IPS-18a (cell line): ENCODE data around the gene NPB.
A peak's percentile ranks its signal among the peaks of the same experiment; 100 is the strongest.

ENCODE experiments used
- H3K27ac ChIP-seq: one replicate; pipeline ENCODE4 v1.5.1; 2013; ENCODE audit warnings: low read length
- H3K27me3 ChIP-seq: one replicate; pipeline ENCODE4 v1.6.1; 2013; ENCODE audit warnings: mild to moderate bottlenecking, low read length; ENCODE audit not compliant: control insufficient read depth, insufficient read depth
- H3K36me3 ChIP-seq: one replicate; pipeline ENCODE4 v1.6.1; 2013; ENCODE audit warnings: low read depth, low read length; ENCODE audit not compliant: control insufficient read depth
- H3K4me1 ChIP-seq: one replicate; pipeline ENCODE4 v1.6.1; 2013; ENCODE audit warnings: low read depth, low read length; ENCODE audit not compliant: control insufficient read depth
- H3K4me3 ChIP-seq: one replicate; pipeline ENCODE4 v1.5.1; 2013; ENCODE audit warnings: low read length
- H3K9ac ChIP-seq: one replicate; pipeline ENCODE4 v1.6.1; 2013; ENCODE audit warnings: mild to moderate bottlenecking, low read length, moderate library complexity
- H3K9me3 ChIP-seq: one replicate; pipeline ENCODE4 v1.6.1; 2013; ENCODE audit warnings: low read depth, low read length; ENCODE audit not compliant: control insufficient read depth

The NPB gene

DNA sequence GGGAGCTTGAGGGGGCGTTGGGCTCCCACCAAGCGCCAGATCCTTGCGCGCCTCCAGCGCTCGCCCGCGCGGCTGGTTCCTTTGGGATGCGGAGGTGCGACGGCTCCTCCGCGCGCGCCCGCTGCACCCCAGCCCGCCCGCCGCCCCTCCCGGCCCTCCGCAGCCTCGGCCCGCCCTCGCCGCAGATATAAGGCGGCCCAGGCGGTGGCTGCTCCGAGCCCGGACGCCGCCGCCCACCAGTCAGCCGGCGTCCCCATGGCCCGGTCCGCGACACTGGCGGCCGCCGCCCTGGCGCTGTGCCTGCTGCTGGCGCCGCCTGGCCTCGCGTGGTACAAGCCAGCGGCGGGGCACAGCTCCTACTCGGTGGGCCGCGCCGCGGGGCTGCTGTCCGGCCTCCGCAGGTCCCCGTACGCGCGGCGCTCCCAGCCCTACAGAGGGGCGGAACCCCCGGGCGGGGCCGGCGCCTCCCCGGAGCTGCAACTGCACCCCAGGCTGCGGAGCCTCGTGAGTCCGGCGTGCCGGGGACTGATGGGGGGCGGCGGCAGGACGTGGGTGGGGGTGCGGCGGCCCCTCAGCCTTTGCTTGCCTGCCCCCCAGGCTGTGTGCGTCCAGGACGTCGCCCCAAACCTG, at the start of gene NPB:
Gene NPB, plus strand, starts transcription at position 216 of the 630 bp plus-strand sequence. Its CDS starts 40 bp downstream, at position 256.
- Histone ChIP-seq H3K27me3 (peaks cover 25% of the 10 kb centered on the region), H3K4me3 (peak within 1 kb of the TSS; percentile 30), H3K9ac (no peak within 1 kb of the TSS), H3K4me1 (no peaks in the 10 kb centered on the region), H3K36me3 (peaks cover 20% of the 10 kb centered on the region), H3K27ac (no peak within 1 kb of the TSS), H3K9me3 (no peaks in the 10 kb centered on the region)

DNA sequence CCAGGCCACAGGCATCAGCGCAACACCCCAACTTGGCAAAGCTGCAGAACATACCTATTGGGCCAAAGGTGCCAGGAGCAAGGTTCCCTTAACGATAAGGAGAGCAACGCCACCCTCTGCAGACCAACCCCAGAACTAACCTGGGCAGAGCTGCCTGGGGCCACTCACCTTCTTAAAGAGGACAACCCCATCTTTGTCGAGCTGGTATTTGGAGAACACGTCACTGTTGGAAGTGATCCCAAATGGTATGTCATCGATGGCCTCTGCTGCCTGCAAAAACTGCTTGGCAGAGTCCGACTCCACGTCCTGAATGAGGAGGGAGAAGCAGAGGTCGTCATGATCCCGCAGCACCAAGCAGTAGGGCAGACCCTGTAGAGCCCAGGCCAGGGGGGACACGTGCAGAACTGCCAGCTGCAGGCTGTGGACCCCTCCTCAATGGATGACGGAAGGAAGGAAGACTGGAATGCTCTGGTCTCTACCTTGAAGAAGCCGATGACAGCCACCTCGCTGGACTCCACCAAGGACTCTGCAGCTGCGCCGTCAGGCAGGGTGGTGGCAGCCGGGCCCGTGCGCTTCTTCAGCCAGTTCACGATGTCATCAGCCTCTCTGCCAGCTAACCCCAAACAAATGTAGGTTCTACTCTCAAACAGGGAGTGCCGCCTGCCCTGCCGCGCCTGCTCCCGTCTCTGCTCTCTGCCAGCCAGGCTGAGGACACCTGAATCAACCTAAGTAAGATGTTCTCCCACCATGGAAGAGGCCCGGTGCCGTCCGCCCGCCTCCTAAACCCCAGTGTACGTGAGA, 46.9 kb upstream of the NPB start:
- no peak overlapping the region for H3K27ac ChIP-seq
- H3K9me3 ChIP-seq: no peaks in the 10 kb centered on the region
- peaks cover 47% of the 10 kb centered on the region for H3K36me3 ChIP-seq
- H3K9ac ChIP-seq: no peak overlapping the region
- H3K4me3 ChIP-seq: no peak overlapping the region
- peaks cover 5% of the 10 kb centered on the region for H3K4me1 ChIP-seq
- H3K27me3 ChIP-seq: no peaks in the 10 kb centered on the region

DNA sequence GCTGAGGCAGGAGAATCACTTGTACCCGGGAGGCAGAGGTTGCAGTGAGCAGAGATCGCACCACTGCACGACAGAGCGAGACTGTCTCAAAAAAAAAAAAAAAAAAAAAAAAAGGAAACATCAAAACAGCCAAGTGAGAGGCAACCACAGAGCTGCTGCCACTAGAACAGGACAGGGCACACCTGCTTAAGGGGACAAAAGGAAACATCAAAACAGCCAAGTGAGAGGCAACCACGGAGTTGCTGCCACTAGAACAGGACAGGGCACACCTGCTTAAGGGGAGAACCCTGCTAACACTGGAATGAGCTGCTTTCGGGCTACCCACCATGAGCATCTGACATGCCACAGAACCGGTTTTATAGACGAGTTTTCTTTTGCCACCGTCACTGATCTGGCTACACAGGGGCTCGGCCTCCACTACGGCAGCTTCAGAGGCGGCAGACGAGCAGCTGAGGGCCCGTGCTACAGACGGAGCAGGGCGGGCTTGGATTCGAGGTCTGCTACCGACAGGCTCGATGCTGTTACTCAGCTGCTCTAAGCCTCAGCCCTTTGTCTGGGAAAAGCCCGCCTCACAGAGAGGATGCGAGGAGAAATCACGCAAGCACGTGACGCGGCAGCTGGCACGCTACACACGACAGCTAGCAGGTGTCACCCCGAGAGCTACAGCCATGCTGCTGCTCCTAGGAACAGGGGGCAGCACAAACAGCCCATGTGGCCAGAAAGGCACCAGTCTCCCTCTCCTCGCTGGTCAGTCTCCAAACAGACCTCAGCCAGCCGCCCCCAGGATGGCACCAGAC, 43.7 kb upstream of the NPB start:
- Histone ChIP-seq H3K36me3 (peaks cover 30% of the 10 kb centered on the region), H3K4me1 (peaks cover 5% of the 10 kb centered on the region), H3K9ac (no peak overlapping the region), H3K27me3 (no peaks in the 10 kb centered on the region), H3K4me3 (no peak overlapping the region), H3K27ac (no peak overlapping the region), H3K9me3 (no peaks in the 10 kb centered on the region)

DNA sequence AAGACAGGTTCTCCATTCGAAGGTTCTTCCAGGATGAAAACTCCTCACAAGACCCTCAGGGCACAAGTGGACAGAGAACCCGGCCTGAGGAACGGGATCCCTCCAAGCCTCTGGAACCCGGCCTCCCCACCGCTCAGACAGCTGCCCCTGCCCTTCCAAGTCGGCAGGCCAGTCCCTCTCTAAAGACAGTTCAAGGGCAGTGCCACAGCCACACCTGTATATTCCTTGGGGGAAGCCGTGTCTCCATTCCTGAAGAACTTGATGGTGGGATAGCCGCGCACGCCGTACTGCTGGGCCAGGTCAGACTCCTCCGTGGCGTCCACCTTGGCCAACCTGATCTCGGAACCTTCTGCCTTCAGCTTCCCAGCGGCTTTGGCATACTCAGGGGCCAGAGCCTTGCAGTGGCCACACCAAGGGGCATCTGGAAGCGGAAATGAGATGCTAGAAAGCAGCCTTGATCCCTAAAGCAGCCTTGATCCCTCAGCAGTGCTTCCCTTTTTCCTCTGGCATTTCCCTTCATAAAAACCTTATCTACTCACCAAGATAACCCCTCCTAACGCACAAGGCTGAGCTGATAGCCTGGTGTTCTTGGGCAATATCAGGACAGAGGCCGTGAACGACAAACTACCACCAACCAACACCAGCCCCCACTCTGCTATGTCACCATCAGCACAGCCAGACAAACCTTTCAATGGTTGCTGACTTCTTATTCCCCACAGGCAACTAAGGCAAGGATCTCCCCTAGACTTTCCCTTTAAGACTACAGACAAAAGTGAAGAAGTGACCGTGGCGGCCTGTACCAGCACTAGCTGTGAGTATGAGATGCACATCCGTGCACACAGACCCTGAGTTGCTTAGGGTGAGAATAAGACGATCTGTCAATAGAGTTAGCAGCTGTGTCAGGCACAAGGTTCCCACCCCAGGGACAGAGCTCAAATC, 42.8 kb upstream of the NPB start:
- H3K27ac ChIP-seq: no peak overlapping the region
- no peaks in the 10 kb centered on the region for H3K27me3 ChIP-seq
- peaks cover 26% of the 10 kb centered on the region for H3K36me3 ChIP-seq
- no peaks in the 10 kb centered on the region for H3K9me3 ChIP-seq
- peak overlapping the region; percentile 63 for H3K9ac ChIP-seq
- H3K4me1 ChIP-seq: peaks cover 5% of the 10 kb centered on the region
- peak overlapping the region; percentile 86 for H3K4me3 ChIP-seq

DNA sequence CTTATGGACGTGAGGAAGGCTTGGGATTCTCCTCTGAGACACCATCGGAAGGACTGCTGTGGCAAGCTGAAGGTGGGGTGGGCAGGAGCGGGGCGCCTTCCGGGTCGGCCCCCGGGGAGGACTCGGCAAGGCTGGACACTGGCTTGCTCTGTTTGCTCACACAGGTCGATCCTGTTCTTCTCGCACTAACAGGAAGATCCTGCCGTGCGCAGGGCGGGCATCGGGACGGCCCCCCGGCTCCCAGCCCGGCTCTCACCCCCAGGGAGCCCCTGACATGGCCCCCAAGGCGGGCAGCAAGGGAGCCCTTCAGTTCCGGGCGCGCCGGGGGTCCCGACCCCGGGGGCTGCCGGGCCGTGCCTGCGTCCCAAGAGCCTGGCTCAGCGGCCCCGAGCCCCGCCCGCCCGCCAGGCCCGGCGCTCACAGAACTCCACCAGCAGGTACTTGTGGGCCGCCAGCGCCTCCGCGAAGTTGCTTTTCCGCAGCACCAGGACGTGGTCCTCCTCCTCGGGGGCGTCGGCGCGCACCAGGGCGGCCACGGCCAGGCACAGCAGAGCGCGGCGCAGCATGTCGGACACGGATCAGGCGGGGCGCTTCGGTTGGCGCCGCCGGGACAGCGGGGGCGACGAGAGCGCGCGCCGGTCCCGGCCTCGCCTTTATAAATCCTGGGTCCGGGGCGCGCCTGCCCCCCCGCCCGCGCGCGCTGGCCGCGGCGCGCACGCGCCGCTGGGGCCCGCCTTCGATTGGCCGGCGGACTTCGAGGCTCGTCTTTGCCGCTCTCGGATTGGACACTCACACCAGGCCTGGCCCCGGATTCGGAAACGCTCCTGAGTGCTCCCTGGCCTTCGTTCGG, 41.9 kb upstream of the NPB start, which contains the start of gene P4HB:
Gene P4HB, minus strand, starts transcription at position 630 of the 850 bp plus-strand sequence. Its CDS starts 64 bp downstream, at position 566.
- Histone ChIP-seq H3K27me3 (no peaks in the 10 kb centered on the region), H3K4me3 (peak within 1 kb of the TSS; percentile 86), H3K9me3 (no peaks in the 10 kb centered on the region), H3K27ac (no peak within 1 kb of the TSS), H3K9ac (peak within 1 kb of the TSS; percentile 75), H3K4me1 (peaks cover 5% of the 10 kb centered on the region), H3K36me3 (peaks cover 17% of the 10 kb centered on the region)

DNA sequence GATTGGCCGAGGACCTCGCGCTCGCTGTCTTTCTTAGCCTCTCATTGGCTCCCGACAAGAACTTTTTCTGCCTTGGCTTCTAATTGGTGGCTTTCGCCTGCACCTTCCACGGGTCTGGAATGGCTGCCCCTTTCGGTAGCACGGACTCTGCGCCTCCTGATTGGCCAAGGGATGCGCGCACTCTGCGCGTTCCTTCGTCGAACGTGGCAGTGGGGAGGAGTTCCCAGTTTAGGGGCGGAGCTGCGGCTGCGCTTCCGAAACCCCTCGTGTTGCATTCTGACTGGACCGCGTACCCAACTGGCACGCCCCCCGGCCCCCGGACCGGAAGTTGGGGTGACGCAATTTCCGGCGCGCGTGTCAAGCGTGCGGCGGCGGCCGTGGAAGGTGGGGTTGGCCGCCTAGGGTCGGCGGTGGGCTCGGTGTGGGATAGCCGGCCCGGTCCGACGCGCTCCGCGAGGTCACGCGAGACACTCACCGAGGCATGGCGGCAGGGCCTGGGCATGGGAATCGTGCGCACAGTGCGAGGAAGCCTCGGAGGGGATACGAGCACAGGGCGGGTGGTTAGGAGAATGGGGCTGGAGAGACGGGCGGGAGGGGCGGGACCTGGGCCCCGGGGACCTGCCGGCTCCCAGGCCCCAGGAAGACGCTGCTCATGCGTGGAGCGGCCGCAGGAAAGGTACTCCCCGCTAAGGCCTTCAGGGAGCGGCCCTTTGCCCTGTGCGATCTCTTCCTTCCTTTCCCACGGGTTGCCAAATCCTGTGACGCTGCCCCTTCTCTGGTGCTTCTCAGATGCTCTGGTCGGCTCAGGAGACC, 41.1 kb upstream of the NPB start:
- Histone ChIP-seq H3K9me3 (no peaks in the 10 kb centered on the region), H3K4me3 (peak overlapping the region; percentile 84), H3K27me3 (no peaks in the 10 kb centered on the region), H3K27ac (no peak overlapping the region), H3K4me1 (peaks cover 5% of the 10 kb centered on the region), H3K36me3 (peaks cover 13% of the 10 kb centered on the region), H3K9ac (peak overlapping the region; percentile 75)

DNA sequence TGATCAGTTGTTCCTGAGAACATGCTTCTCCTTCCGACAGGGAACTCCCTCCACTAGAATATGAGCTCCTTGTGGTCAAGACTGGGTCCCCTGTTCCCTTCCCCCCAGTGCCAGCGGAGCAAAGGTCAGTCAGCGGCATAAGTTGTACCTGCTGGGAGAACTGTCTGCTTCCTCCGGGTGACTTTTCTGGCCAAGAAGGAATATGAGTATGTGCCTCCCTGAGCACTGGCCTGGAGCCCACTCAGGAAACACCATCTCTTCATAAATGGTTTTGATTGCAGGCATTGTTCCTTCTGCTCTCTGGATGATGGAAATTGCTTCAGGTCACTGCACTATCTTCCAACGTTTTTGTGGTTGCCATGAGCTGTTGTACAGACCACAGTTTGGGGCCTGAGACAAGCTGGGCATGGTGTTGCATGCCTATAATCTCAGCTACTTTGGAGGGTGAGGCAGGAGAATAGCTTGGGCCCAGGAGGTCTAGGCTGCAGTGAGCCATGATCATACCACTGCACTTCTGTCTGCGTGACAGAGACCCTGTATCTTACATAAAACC, 38.8 kb upstream of the NPB start:
- no peaks in the 10 kb centered on the region for H3K27me3 ChIP-seq
- H3K36me3 ChIP-seq: peaks cover 13% of the 10 kb centered on the region
- no peak overlapping the region for H3K27ac ChIP-seq
- peaks cover 5% of the 10 kb centered on the region for H3K4me1 ChIP-seq
- no peaks in the 10 kb centered on the region for H3K9me3 ChIP-seq
- H3K4me3 ChIP-seq: no peak overlapping the region
- no peak overlapping the region for H3K9ac ChIP-seq

DNA sequence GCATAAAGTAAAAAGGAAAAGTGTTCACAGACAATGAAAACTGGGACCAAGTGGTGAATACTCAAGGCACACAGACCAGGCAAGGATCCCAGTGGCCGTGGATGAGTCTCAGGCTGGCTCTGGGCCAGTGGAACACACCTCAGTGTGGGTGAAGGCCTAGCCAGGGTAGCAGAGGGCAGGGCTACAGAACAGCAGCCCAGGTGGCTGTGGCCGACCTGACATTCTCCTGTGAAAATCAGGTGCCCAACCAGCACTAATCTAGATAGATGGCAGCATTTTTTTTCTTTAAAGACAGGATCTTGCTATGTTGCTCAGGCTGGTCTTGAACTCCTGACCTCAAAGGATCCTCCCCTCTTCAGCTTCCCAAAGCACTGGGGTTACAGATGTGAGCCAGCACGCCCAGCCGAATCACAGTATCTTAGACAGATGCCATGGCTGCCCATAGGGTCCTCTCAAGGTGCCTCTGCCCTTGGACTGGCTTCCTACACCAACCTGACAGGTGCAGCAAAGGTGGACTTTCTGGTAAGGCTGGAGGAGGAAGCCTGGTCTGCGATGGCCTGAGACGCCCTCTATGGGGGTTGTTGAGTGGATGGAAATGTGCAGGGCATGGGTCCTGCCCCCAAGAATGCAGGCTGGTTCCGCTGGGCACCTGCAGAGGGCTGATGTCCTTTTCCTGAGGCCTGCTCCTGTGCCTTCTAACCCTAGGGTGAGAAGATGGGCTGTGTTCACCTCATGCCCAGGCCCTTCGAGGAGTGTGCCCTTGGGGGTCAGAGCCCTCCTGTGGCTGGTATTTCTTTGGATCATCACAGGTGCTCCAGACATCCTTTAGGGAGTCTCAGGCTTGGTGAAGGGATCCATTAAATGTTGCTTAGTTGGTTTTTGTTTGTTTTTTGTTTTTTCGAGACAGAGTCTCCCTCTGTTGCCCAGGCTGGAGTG, 37.9 kb upstream of the NPB start:
- peaks cover 8% of the 10 kb centered on the region for H3K36me3 ChIP-seq
- H3K9me3 ChIP-seq: no peaks in the 10 kb centered on the region
- H3K9ac ChIP-seq: no peak overlapping the region
- no peaks in the 10 kb centered on the region for H3K27me3 ChIP-seq
- H3K4me1 ChIP-seq: peaks cover 5% of the 10 kb centered on the region
- H3K27ac ChIP-seq: no peak overlapping the region
- H3K4me3 ChIP-seq: no peak overlapping the region

DNA sequence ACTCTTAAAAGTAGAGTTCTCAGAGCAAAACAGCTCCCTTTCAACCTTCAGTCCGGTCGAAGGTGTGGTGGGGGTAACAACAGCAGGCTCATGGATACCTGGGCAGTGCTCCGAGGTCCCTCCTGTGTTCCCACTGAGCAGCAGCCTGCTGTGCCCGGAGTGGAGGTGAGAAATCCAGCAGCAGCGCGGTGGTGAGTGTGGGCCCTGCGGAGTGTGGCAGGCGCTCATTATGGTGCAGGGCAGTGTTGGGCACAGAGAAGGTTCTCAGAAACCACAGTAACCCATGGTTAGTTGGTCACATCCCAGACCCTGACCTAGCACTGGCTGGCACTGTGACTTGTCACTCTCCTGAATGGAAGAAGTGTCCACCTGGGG, 36.7 kb upstream of the NPB start:
- Histone ChIP-seq H3K4me3 (no peak overlapping the region), H3K27ac (no peak overlapping the region), H3K27me3 (no peaks in the 10 kb centered on the region), H3K9ac (no peak overlapping the region), H3K36me3 (peaks cover 8% of the 10 kb centered on the region), H3K4me1 (peaks cover 3% of the 10 kb centered on the region), H3K9me3 (no peaks in the 10 kb centered on the region)
